Measurements from ENCODE around the gene PLCG1.

PLCG1 gene

GRCh38 chr20:41179961-41180360 lies 42.6 kb downstream of the PLCG1 start:
- no peak for DNase-seq (ENCODE audit: low spot score)

DNA sequence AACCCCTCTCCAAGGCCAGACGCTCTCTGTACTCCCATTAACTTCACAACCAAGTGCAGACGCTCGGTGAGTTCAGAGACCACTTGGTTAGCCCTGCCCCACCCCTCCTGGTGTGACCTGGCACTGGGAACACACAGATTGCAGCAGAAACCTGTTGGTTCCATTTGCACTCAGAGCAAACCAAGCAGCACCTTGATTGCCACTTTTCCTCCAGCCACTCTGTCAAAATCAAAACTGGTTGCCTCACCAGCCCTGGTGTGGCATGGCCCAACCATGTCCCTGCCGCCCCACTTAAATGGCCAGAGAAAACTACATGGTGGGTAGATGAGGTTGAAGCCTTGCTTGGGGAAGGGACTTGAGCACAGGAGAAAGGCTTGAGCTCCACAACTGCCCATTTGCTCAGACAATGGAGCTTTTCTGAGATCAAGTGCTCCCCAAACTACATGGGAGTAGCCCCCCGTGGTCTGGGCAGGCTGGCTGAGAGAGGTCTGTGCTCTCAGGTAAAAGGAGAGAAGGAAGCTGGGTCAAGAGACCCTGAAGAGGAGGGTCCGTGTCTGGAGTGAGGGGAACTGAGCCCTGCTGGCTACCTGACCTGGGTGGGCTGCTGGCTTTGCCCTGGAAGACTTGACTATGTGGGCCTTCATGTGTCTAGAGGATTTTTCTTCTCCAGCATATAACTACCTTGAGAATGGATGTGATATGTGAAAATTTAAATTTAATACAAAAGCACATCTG lies 43.4 kb downstream of the PLCG1 start:
- no peak for DNase-seq (ENCODE audit: low spot score)

GRCh38 chr20:41181567-41181966 lies 44.2 kb downstream of the PLCG1 start:
- DNase-seq (ENCODE audit: low spot score), result no peak

- DNase-seq (ENCODE audit: low spot score), result no peak
Measured at GRCh38 chr20:41182296-41183212, 45.2 kb downstream of the PLCG1 start.

GRCh38 chr20:41183391-41183790 lies 46.0 kb downstream of the PLCG1 start:
- DNase-seq (ENCODE audit: low spot score), result no peak

GRCh38 chr20:41183831-41184230 lies 46.5 kb downstream of the PLCG1 start:
- no peak for DNase-seq (ENCODE audit: low spot score)

DNA sequence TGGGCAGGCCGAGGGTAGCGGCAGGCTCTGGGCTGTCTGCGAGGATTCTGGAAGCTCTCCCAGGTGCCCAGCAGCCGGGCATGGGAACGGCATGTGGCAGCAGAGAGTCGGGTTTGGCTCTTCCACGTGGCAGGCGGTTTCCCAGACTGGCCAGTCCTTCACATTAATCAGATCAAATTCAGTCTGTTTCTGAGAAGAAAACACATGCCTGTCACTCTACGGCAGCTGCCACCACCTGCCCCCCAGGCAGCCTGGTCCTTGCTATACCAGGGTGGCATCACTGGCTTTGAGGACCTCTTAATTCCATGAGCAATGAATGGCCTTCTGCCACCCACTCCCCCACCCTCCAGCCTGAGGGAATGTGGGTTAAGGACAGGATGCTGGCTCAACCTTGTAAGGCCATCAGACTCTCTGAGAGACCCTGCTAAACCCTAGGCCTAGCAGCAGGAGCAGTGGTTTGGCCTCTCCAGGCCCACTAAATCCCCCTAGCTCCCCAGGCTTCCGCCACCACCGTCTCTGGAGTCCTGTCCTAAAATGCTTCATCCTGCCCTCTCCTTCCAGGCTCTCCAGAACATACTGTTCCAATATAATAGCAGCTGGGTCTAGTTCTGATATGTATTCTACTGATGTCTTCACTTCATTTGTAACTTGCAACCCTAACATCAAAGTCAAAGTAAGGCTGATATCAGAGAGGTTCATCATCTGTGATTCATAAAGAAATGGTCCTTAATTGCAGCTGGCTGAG lies 47.8 kb downstream of the PLCG1 start:
- no peak for DNase-seq (ENCODE audit: low spot score)

DNA sequence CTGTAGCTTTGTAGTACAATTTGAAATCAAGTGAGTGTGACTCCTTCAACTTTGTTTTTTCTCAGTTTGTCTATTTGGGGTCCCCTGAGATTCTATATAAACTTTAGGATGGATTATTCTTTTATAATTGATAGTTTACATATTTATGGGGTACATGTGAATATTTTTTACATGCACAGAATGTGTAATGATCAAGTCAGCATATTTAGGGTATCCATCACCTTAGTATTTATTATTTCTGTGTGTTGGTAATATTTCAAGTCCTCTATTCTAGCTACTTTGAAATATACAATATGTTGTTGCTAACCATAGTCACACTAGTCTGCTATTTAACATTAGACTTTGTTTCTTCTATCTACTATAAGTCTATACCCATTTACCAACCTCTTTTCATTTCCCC lies 50.3 kb downstream of the PLCG1 start:
- no peak for DNase-seq (ENCODE audit: low spot score)

- DNase-seq (ENCODE audit: low spot score), result no peak
Measured at GRCh38 chr20:41191562-41192500, 54.5 kb downstream of the PLCG1 start.

GRCh38 chr20:41192575-41192974 lies 55.2 kb downstream of the PLCG1 start:
- no peak for DNase-seq (ENCODE audit: low spot score)

GRCh38 chr20:41196653-41197225 lies 59.4 kb downstream of the PLCG1 start:
- no peak for DNase-seq (ENCODE audit: low spot score)

DNA sequence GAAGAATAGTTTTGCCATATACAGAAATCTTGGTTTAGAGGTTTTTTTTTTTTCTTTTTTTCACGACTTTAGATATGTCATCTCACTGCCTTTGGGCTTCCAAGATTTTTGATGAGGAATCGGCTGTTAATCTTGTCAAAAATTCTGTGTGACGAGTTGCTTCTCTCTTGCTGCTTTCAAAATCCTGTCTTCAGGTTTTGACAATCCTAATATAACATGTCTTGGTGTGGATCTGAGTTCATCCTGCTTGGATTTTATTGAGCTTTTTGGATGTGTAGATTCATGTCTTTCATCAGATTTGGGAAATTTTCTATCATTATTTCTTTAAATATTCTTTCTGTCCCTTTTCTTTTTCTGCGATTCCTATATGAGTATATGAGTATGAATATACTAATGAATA lies 61.1 kb downstream of the PLCG1 start:
- no peak for DNase-seq (ENCODE audit: low spot score)

- DNase-seq (ENCODE audit: low spot score), result no peak
Measured at GRCh38 chr20:41200446-41201202, 63.3 kb downstream of the PLCG1 start.

- no peak for DNase-seq (ENCODE audit: low spot score)
Measured at GRCh38 chr20:41201760-41202159, 64.4 kb downstream of the PLCG1 start.

- DNase-seq (ENCODE audit: low spot score), result no peak
Measured at GRCh38 chr20:41202426-41202825, 65.1 kb downstream of the PLCG1 start.

DNA sequence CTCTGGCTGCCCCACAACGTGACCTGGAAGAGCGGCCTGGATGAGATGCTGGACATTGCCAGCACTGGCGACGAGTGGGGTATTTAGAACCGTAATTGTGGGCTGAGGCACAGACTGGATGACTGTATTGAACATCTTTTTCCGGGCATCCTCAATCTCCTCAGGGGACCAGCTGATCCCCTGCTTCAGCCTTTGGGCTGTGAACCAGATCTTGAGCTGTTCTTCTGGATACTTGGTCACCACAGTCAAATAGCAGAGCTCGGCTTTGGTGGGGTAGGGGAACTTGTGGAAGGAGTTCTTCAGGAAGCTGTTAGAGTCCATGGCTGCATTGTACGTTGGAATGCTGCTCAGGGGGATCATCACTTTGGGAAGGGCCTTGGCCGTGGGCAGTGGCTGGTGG lies 66.3 kb downstream of the PLCG1 start:
- no peak for DNase-seq (ENCODE audit: low spot score)

- no peak for DNase-seq (ENCODE audit: low spot score)
Measured at GRCh38 chr20:41204304-41205265, 67.2 kb downstream of the PLCG1 start.

GRCh38 chr20:41205313-41205712 lies 68.0 kb downstream of the PLCG1 start:
- no peak for DNase-seq (ENCODE audit: low spot score)

DNA sequence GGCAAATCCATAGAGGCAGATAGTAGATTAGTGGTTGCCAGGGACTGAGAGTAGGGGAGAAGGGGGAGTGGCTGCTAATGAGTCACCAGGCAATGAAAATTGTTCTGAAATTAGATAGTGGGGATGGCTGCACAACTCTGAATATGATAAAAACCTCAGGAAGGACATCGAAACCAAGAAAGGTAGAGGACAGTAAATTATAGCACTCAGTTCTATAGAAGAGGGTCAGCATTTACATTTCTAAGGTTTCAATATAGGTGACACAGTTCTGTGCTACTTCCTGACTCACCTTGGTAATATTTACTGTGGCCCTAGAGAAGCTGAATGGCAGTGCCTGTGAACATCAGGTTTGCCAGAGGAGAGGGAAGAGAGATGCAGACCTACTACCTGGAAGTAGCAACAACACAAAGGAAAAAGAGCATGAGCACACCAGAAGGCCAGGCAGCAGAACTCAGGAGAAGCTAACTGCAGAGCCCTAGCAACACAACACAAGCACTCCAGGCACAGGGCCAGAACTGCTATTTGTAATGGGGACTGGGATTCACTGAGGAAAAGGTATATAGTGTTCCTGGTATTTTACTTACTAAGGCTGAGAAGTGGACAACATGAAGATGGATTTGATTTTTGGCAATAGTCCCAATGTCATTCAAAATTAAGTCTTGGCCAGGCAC lies 75.9 kb downstream of the PLCG1 start:
- peak; percentile 36 for DNase-seq (ENCODE audit: low spot score)
